CD8-positive, alpha-beta memory T cell (primary cell): ENCODE data around the gene CATSPER2. TPM values are rescaled to one million over a fixed set of nuclear protein-coding genes. Genes with fewer than 3 reads are reported as not detected.
"Not testable (repeated sequence)": the region's sequence is repeated elsewhere in the genome, so short reads cannot be mapped to it uniquely, and the experiment has no call there.

Source experiments
- CTCF ChIA-PET: fragments of 350-600 bp; sonication (Branson Sonifier 250); formaldehyde crosslinking; loops from one replicate; lab custom pipeline; 2021; ENCODE audit warnings: antibody characterized with exemption; lab: Charles Lee
- POLR2A ChIA-PET: fragments of 350-600 bp; sonication (Branson Sonifier 250); formaldehyde crosslinking; loops from one replicate; lab custom pipeline; 2021; ENCODE audit warnings: antibody characterized with exemption; lab: Charles Lee
- DNase-seq, 5 donors: peaks; one replicate each; pipeline versions ENCODE4 v3.0.0 to v3.0.0-alpha.2; 2020 to 2022; ENCODE audit warnings: mixed read lengths in 1 of 5
- H3K27ac ChIP-seq: one replicate; pipeline ENCODE4 v1.7.0; 2013; ENCODE audit warnings: low read depth, mild to moderate bottlenecking, low read length, moderate library complexity
- H3K27me3 ChIP-seq: 2 replicates; pipeline ENCODE4 v1.7.0; 2013; ENCODE audit warnings: low read length, mild to moderate bottlenecking; ENCODE audit not compliant: insufficient read depth, poor library complexity, severe bottlenecking
- H3K36me3 ChIP-seq: 2 replicates; pipeline ENCODE4 v1.7.0; 2013; ENCODE audit warnings: mild to moderate bottlenecking, low read length, moderate library complexity; ENCODE audit not compliant: insufficient read depth
- H3K4me1 ChIP-seq: 2 replicates; pipeline ENCODE4 v1.7.0; 2013; ENCODE audit warnings: mild to moderate bottlenecking, low read length, moderate library complexity; ENCODE audit not compliant: insufficient read depth
- H3K4me3 ChIP-seq: 2 replicates; pipeline ENCODE4 v1.7.0; 2013; ENCODE audit warnings: mild to moderate bottlenecking, low read length
- H3K9me3 ChIP-seq: 2 replicates; pipeline ENCODE4 v1.7.0; 2013; ENCODE audit warnings: mild to moderate bottlenecking, low read length
- H3K27ac Mint-ChIP-seq, 8 donors: one replicate each; pipeline ENCODE4 v1.8.0; 2020 to 2021; ENCODE audit warnings: mixed read lengths in 8 of 8, mild to moderate bottlenecking in 6 of 8, inconsistent platforms in 3 of 8, moderate library complexity in 3 of 8
- H3K27me3 Mint-ChIP-seq, 2 donors: one replicate each; pipeline ENCODE4 v1.8.0; 2020 to 2021; ENCODE audit warnings: mixed read lengths in 2 of 2, mild to moderate bottlenecking in 1 of 2, moderate library complexity in 1 of 2
- H3K36me3 Mint-ChIP-seq, 3 donors: one replicate each; pipeline ENCODE4 v1.8.0; 2020 to 2021; ENCODE audit warnings: mixed read lengths in 3 of 3, inconsistent platforms in 1 of 3, mild to moderate bottlenecking in 1 of 3
- H3K4me1 Mint-ChIP-seq, 3 donors: one replicate each; pipeline ENCODE4 v1.8.0; 2020 to 2021; ENCODE audit warnings: mixed read lengths in 3 of 3, inconsistent platforms in 1 of 3, mild to moderate bottlenecking in 1 of 3
- H3K4me3 Mint-ChIP-seq, 7 donors: one replicate each; pipeline ENCODE4 v1.8.0; 2020 to 2021; ENCODE audit warnings: mixed read lengths in 7 of 7, mild to moderate bottlenecking in 6 of 7, moderate library complexity in 4 of 7, inconsistent platforms in 2 of 7
- H3K9me3 Mint-ChIP-seq, 5 donors: one replicate each; pipeline ENCODE4 v1.8.0; 2020 to 2022; ENCODE audit warnings: mixed read lengths in 5 of 5, mild to moderate bottlenecking in 3 of 5, moderate library complexity in 2 of 5, inconsistent platforms in 1 of 5
- polyA plus RNA-seq: library from polyadenylated mRNA; unstranded; fragments of 300-500 nt; fragmentation: Illumina TruSeq; gene quantifications from one replicate; pipeline ENCODE4 v1.2.3, GENCODE V29; 2021
- total RNA-seq, 2 experiments: library from RNA; stranded (reverse); gene quantifications; one replicate each; pipeline ENCODE4 v1.2.3, GENCODE V29; 2021

CATSPER2 gene
- total and polyA plus RNA-seq, 3 experiments from 2014 or later = 0.77 to 3.1 (median 1.1) TPM

GRCh38 chr15:43602233-43602632 is 46.4 kb downstream of the CATSPER2 start:
- CTCF ChIA-PET, H3K27ac Mint-ChIP-seq, H3K4me3 ChIP-seq, H3K27me3 ChIP-seq, H3K36me3 ChIP-seq, H3K36me3 Mint-ChIP-seq, H3K9me3 ChIP-seq, H3K4me1 Mint-ChIP-seq, H3K9me3 Mint-ChIP-seq, H3K4me3 Mint-ChIP-seq, POLR2A ChIA-PET, H3K4me1 ChIP-seq, H3K27ac ChIP-seq, DNase-seq: not testable (repeated sequence)
- H3K27me3 Mint-ChIP-seq = peaks cover 11 to 33% of the 10 kb centered on the region in 2 donors

GRCh38 chr15:43600200-43600599 is 48.4 kb downstream of the CATSPER2 start:
- POLR2A ChIA-PET, H3K9me3 Mint-ChIP-seq: not testable (repeated sequence)

GRCh38 chr15:43599131-43599530 is 49.5 kb downstream of the CATSPER2 start:
- H3K36me3 ChIP-seq, POLR2A ChIA-PET: not testable (repeated sequence)
- peaks cover 14 to 33% of the 10 kb centered on the region in 2 donors for H3K27me3 Mint-ChIP-seq

More at GRCh38 chr15:43600200-43600599, 48.4 kb downstream of the CATSPER2 start:
- CTCF ChIA-PET, H3K4me3 Mint-ChIP-seq, H3K4me3 ChIP-seq, H3K9me3 ChIP-seq, H3K27ac ChIP-seq, H3K4me1 ChIP-seq, H3K36me3 Mint-ChIP-seq, H3K27ac Mint-ChIP-seq, H3K4me1 Mint-ChIP-seq, H3K36me3 ChIP-seq, H3K27me3 ChIP-seq: not testable (repeated sequence)
- DNase-seq = peak in 1 of 5 donors; percentile 3
- H3K27me3 Mint-ChIP-seq = peaks cover 14 to 38% of the 10 kb centered on the region in 2 donors

GRCh38 chr15:43593328-43594190 is 55.1 kb downstream of the CATSPER2 start, which contains the start of gene CKMT1B:
CKMT1B (plus strand) TSS chr15:43594027; CDS start chr15:43594219, 192 bp downstream.
- H3K4me3 Mint-ChIP-seq = not testable (repeated sequence)

More at GRCh38 chr15:43599131-43599530, 49.5 kb downstream of the CATSPER2 start:
- H3K27me3 ChIP-seq, CTCF ChIA-PET, H3K27ac ChIP-seq, H3K4me1 ChIP-seq, H3K27ac Mint-ChIP-seq, H3K9me3 Mint-ChIP-seq, H3K4me3 ChIP-seq, H3K4me1 Mint-ChIP-seq, DNase-seq, H3K9me3 ChIP-seq, H3K36me3 Mint-ChIP-seq, H3K4me3 Mint-ChIP-seq: not testable (repeated sequence)

GRCh38 chr15:43592841-43593240 is 55.8 kb downstream of the CATSPER2 start:
- H3K9me3 ChIP-seq, H3K4me1 ChIP-seq, H3K4me3 Mint-ChIP-seq, H3K27ac ChIP-seq, H3K27ac Mint-ChIP-seq, H3K36me3 ChIP-seq, H3K27me3 ChIP-seq, H3K4me3 ChIP-seq, DNase-seq, H3K36me3 Mint-ChIP-seq, H3K4me1 Mint-ChIP-seq, H3K9me3 Mint-ChIP-seq, CTCF ChIA-PET, POLR2A ChIA-PET: not testable (repeated sequence)
- H3K27me3 Mint-ChIP-seq = peaks cover 4 to 11% of the 10 kb centered on the region in 2 donors

More at GRCh38 chr15:43593328-43594190, 55.1 kb downstream of the CATSPER2 start, which contains the start of gene CKMT1B:
- H3K27ac ChIP-seq, H3K4me1 Mint-ChIP-seq, H3K27ac Mint-ChIP-seq, H3K36me3 Mint-ChIP-seq, CTCF ChIA-PET, DNase-seq, H3K9me3 Mint-ChIP-seq, H3K27me3 ChIP-seq, H3K36me3 ChIP-seq, H3K4me3 ChIP-seq, POLR2A ChIA-PET, H3K4me1 ChIP-seq, H3K9me3 ChIP-seq: not testable (repeated sequence)
- peaks cover 4 to 11% of the 10 kb centered on the region in 2 donors for H3K27me3 Mint-ChIP-seq

- not testable (repeated sequence) for H3K9me3 Mint-ChIP-seq
Observed at GRCh38 chr15:43589778-43590466, 58.7 kb downstream of the CATSPER2 start, which contains the start of gene PPIP5K1. PPIP5K1 (minus strand) TSS chr15:43590208; CDS start chr15:43584504, 5,704 bp downstream.

More at GRCh38 chr15:43589778-43590466, 58.7 kb downstream of the CATSPER2 start, which contains the start of gene PPIP5K1:
- H3K4me1 ChIP-seq, H3K27ac ChIP-seq, H3K36me3 Mint-ChIP-seq, H3K4me3 Mint-ChIP-seq, H3K27ac Mint-ChIP-seq, H3K4me3 ChIP-seq, CTCF ChIA-PET, H3K36me3 ChIP-seq, H3K4me1 Mint-ChIP-seq, H3K27me3 ChIP-seq, H3K9me3 ChIP-seq, DNase-seq, POLR2A ChIA-PET, H3K27me3 Mint-ChIP-seq: not testable (repeated sequence)

Other genes starting within 250 kb of the CATSPER2 start
- gene TP53BP1, start 155.7 kb downstream of the CATSPER2 start, total RNA-seq = 10 to 100 TPM; 28.7 to 29.1 TPM
- 8.2 TPM for gene TP53BP1, start 155.7 kb downstream of the CATSPER2 start, polyA plus RNA-seq
- under 1 TPM; 0.75 to 0.92 TPM for gene MAP1A, start 131.2 kb downstream of the CATSPER2 start, total RNA-seq
- gene MAP1A, start 131.2 kb downstream of the CATSPER2 start, polyA plus RNA-seq = 0.09 TPM
- gene PPIP5K1, start 58.6 kb downstream of the CATSPER2 start, total RNA-seq = 10 to 100 TPM; 26.9 to 35.6 TPM
- gene PPIP5K1, start 58.6 kb downstream of the CATSPER2 start, polyA plus RNA-seq = 7.1 TPM
- not detected for gene CKMT1B, start 54.8 kb downstream of the CATSPER2 start, total RNA-seq
- gene CKMT1B, start 54.8 kb downstream of the CATSPER2 start, polyA plus RNA-seq = not detected
- gene STRC, start 30.0 kb downstream of the CATSPER2 start, total RNA-seq = under 1 TPM; 0.27 to 0.63 TPM
- gene STRC, start 30.0 kb downstream of the CATSPER2 start, polyA plus RNA-seq = not detected
- not detected for gene CKMT1A, start 45.0 kb upstream of the CATSPER2 start, total RNA-seq
- not detected for gene CKMT1A, start 45.0 kb upstream of the CATSPER2 start, polyA plus RNA-seq
- gene PDIA3, start 97.6 kb upstream of the CATSPER2 start, total RNA-seq = 100 to 1,000 TPM; 336 to 338 TPM
- 383 TPM for gene PDIA3, start 97.6 kb upstream of the CATSPER2 start, polyA plus RNA-seq
- 1 to 10 TPM in 1 of 2 experiments, under 1 TPM in 1; 0.49 to 1.8 TPM for gene ELL3, start 128.1 kb upstream of the CATSPER2 start, total RNA-seq
- gene ELL3, start 128.1 kb upstream of the CATSPER2 start, polyA plus RNA-seq = 0.24 TPM
- gene SERF2, start 143.5 kb upstream of the CATSPER2 start, total RNA-seq = 100 to 1,000 TPM; 624 to 632 TPM
- 1,932 TPM for gene SERF2, start 143.5 kb upstream of the CATSPER2 start, polyA plus RNA-seq
- under 1 TPM; 0.20 to 0.26 TPM for gene SERINC4, start 151.4 kb upstream of the CATSPER2 start, total RNA-seq
- 2.2 TPM for gene SERINC4, start 151.4 kb upstream of the CATSPER2 start, polyA plus RNA-seq
- gene HYPK, start 151.8 kb upstream of the CATSPER2 start, total RNA-seq = 10 to 100 TPM; 28.5 to 32.7 TPM
- gene HYPK, start 151.8 kb upstream of the CATSPER2 start, polyA plus RNA-seq = 11.9 TPM
- 10 to 100 TPM; 49.8 to 50.1 TPM for gene MFAP1, start 175.8 kb upstream of the CATSPER2 start, total RNA-seq
- gene MFAP1, start 175.8 kb upstream of the CATSPER2 start, polyA plus RNA-seq = 16.8 TPM
- 10 to 100 TPM; 71.4 to 75.6 TPM for gene WDR76, start 178.2 kb upstream of the CATSPER2 start, total RNA-seq
- gene WDR76, start 178.2 kb upstream of the CATSPER2 start, polyA plus RNA-seq = 7.5 TPM